Nephron progenitor cell (in vitro differentiated cells): ENCODE results near the gene MMP21.

Source experiments
- DNase-seq: peaks from one replicate; pipeline ENCODE4 v3.0.0; 2021
- H3K27ac Mint-ChIP-seq: 2 replicates; pipeline ENCODE4 v1.8.0; 2021; ENCODE audit warnings: mild to moderate bottlenecking, moderate library complexity, mixed read lengths
- H3K27me3 Mint-ChIP-seq: 2 replicates; pipeline ENCODE4 v1.8.0; 2021; ENCODE audit warnings: mild to moderate bottlenecking, low read depth, mixed read lengths; ENCODE audit not compliant: poor library complexity
- H3K36me3 Mint-ChIP-seq: 2 replicates; pipeline ENCODE4 v1.8.0; 2021; ENCODE audit warnings: low read depth, mixed read lengths
- H3K4me1 Mint-ChIP-seq: 2 replicates; pipeline ENCODE4 v1.8.0; 2021; ENCODE audit warnings: mixed read lengths
- H3K4me3 Mint-ChIP-seq: 2 replicates; pipeline ENCODE4 v1.8.0; 2021; ENCODE audit warnings: mild to moderate bottlenecking, moderate library complexity, mixed read lengths
- H3K9me3 Mint-ChIP-seq: 2 replicates; pipeline ENCODE4 v1.8.0; 2021; ENCODE audit warnings: mild to moderate bottlenecking, moderate library complexity, mixed read lengths
- CTCF ChIP-seq: fragments of 200-600 bp; sonication (generic); IDR thresholded peaks from 2 replicates; pipeline ENCODE4 v1.5.0; 2021; ENCODE audit warnings: antibody characterized with exemption

Gene MMP21

GRCh38 chr10:125795637-125796190 lies 20.1 kb upstream of the MMP21 start:
- Mint-ChIP-seq H3K27me3 (peaks cover 3% of the 10 kb centered on the region), H3K9me3 (no peaks in the 10 kb centered on the region), H3K36me3 (peaks cover 34% of the 10 kb centered on the region), H3K27ac (no peak overlapping the region), H3K4me1 (peaks cover 8% of the 10 kb centered on the region), H3K4me3 (no peak overlapping the region)
- no peak for DNase-seq
- no peak for TF ChIP-seq CTCF

GRCh38 chr10:125795128-125795527 lies 19.5 kb upstream of the MMP21 start:
- Mint-ChIP-seq H3K4me1 (peaks cover 8% of the 10 kb centered on the region), H3K27me3 (peaks cover 3% of the 10 kb centered on the region), H3K4me3 (no peak overlapping the region), H3K9me3 (no peaks in the 10 kb centered on the region), H3K27ac (no peak overlapping the region), H3K36me3 (peaks cover 36% of the 10 kb centered on the region)
- no peak for TF ChIP-seq CTCF
- no peak for DNase-seq

GRCh38 chr10:125792342-125793300 lies 17.0 kb upstream of the MMP21 start:
- peak overlapping the region; percentile 54 for H3K27ac Mint-ChIP-seq
- no peak overlapping the region for H3K4me3 Mint-ChIP-seq
- peaks cover 3% of the 10 kb centered on the region for H3K27me3 Mint-ChIP-seq
- no peaks in the 10 kb centered on the region for H3K9me3 Mint-ChIP-seq
- H3K36me3 Mint-ChIP-seq: peaks cover 49% of the 10 kb centered on the region
- DNase-seq: no peak
- TF ChIP-seq CTCF: no peak
- peaks cover 8% of the 10 kb centered on the region for H3K4me1 Mint-ChIP-seq

GRCh38 chr10:125788156-125789034 lies 12.8 kb upstream of the MMP21 start:
- H3K9me3 Mint-ChIP-seq: peaks cover 2% of the 10 kb centered on the region
- no peak overlapping the region for H3K4me3 Mint-ChIP-seq
- no peak for TF ChIP-seq CTCF
- H3K27me3 Mint-ChIP-seq: peaks cover 3% of the 10 kb centered on the region
- peaks cover 29% of the 10 kb centered on the region for H3K4me1 Mint-ChIP-seq
- no peak overlapping the region for H3K27ac Mint-ChIP-seq
- no peak for DNase-seq
- peaks cover 46% of the 10 kb centered on the region for H3K36me3 Mint-ChIP-seq

GRCh38 chr10:125785791-125786190 lies 10.2 kb upstream of the MMP21 start:
- Mint-ChIP-seq H3K27me3 (peaks cover 3% of the 10 kb centered on the region), H3K4me1 (peaks cover 43% of the 10 kb centered on the region), H3K36me3 (peaks cover 28% of the 10 kb centered on the region), H3K4me3 (no peak overlapping the region), H3K27ac (no peak overlapping the region), H3K9me3 (peaks cover 2% of the 10 kb centered on the region)
- no peak for DNase-seq
- TF ChIP-seq CTCF: no peak
